Measurements from ENCODE around the gene CD9. TPM values are rescaled to one million over a fixed set of nuclear protein-coding genes. Genes with fewer than 3 reads are reported as not detected.
"Not testable (repeated sequence)": the region's sequence is repeated elsewhere in the genome, so short reads cannot be mapped to it uniquely, and the experiment has no call there.

Gene CD9, protein sequence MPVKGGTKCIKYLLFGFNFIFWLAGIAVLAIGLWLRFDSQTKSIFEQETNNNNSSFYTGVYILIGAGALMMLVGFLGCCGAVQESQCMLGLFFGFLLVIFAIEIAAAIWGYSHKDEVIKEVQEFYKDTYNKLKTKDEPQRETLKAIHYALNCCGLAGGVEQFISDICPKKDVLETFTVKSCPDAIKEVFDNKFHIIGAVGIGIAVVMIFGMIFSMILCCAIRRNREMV
- 1,000 to 10,000 TPM in 1 of 4 donors, 100 to 1,000 TPM in 3; 464 to 1,007 (median 773) TPM for total RNA-seq

DNA sequence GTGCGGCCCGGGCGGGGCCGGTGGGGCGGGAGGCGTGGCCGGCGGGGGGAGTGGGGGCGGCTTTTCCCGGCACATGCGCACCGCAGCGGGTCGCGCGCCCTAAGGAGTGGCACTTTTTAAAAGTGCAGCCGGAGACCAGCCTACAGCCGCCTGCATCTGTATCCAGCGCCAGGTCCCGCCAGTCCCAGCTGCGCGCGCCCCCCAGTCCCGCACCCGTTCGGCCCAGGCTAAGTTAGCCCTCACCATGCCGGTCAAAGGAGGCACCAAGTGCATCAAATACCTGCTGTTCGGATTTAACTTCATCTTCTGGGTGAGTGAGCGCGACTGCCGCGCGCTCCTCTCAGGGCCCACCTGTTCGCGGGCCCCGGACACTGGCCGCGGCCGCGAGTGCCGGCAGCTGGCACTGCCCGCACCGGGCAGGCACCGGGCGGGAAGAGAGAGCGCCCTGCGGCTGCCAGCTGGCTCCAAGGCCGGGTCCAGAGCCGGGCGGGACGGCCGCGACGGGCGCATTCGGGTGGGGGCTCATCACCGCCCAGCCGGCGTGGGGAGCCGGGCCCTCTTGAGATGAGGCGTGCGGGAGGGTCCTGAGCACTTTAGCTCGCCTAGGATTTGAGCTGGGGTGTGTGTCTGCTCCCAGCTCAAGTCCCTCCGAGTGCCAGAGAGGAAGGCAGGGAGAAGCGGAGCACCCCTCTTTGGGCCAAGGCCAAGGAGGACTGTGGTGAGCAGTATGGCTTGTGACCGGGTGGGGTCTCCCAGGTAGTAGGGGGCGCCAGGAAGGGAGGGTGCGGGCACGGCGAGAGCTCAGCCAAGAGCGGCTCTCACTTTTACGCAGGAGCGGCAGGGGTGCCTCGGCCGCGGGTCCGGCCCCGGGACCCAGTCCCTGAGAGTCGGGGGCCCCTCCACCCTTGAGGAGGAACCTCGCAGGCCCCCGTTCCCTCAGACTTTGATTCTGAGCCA, at the start of gene CD9:
Gene CD9, plus strand, starts transcription at position 145 of the 957 bp plus-strand sequence. Its CDS starts 100 bp downstream, at position 245.
- Histone ChIP-seq H3K9me3 (no peaks in the 10 kb centered on the region), H3K27ac (peak within 1 kb of the TSS; percentile 92 to 99 (median 97)), H3K4me3 (peak within 1 kb of the TSS; percentile 64 to 99 (median 88)), H3K36me3 (no peaks in the 10 kb centered on the region), H3K4me1 (peaks cover 40 to 89% (median 56%) of the 10 kb centered on the region in 3 donors), H3K27me3 (no peaks in the 10 kb centered on the region)
- no peak for DNase-seq
- intact Hi-C loops (cut with DNase I), result no loop called here
- 4 to 8% methylated on average over 8 to 16 of the region's 81 CpGs for WGBS, 2 donors
- TF ChIP-seq POLR2A (IDR thresholded peaks at IDR 0.05), result peak in 3 of 4 donors; percentile 20 to 91 (median 91)
- TF ChIP-seq, protein P1, sequence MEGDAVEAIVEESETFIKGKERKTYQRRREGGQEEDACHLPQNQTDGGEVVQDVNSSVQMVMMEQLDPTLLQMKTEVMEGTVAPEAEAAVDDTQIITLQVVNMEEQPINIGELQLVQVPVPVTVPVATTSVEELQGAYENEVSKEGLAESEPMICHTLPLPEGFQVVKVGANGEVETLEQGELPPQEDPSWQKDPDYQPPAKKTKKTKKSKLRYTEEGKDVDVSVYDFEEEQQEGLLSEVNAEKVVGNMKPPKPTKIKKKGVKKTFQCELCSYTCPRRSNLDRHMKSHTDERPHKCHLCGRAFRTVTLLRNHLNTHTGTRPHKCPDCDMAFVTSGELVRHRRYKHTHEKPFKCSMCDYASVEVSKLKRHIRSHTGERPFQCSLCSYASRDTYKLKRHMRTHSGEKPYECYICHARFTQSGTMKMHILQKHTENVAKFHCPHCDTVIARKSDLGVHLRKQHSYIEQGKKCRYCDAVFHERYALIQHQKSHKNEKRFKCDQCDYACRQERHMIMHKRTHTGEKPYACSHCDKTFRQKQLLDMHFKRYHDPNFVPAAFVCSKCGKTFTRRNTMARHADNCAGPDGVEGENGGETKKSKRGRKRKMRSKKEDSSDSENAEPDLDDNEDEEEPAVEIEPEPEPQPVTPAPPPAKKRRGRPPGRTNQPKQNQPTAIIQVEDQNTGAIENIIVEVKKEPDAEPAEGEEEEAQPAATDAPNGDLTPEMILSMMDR (IDR thresholded peaks at IDR 0.05), result peak in 1 of 6 experiments; percentile 7

DNA sequence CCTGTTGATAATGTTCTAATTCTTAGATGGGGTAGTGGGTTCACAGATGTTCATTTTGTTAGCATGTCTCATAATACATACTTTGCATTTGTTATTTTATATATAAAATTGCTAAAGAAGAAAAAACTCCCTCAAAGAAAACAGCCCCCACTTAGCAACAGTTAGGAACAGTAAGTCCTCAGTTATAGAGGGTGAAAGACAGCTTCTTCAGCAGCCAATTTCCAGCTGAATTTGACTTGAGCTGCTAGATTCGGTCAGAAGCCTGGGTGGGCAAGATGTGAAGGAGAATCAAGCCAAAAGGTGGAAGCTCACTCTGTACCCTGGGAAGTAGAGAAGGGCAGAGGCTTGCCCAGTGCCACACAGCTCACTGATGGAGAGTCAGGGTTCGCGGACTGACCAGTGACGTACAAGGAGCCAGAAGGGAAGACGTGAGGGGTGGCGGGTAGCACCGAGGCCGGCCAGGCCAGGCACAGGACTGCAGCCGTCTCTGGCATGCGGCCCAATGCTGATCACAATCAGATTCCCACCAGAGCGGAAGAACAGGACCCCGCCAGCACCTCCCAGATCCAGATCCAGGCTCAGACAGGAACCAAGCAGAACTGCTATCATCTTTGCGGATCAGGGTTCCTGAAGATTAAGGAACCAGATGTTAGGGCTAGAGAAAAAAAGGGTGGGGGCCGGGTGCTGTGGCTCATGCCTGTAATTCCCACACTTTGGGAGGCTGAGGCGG, 45.3 kb upstream of the CD9 start:
- intact Hi-C loops (cut with DNase I), result no loop called here
- no peak for TF ChIP-seq POLR2A (IDR thresholded peaks at IDR 0.05)
- no peaks in the 10 kb centered on the region for H3K9me3 ChIP-seq
- no peaks in the 10 kb centered on the region for H3K36me3 ChIP-seq
- peaks cover 0 to 10% (median 0%) of the 10 kb centered on the region in 3 donors for H3K4me1 ChIP-seq
- WGBS, 2 donors, result 71 to 76% methylated on average over 8 to 13 of the region's 15 CpGs
- no peak overlapping the region for H3K4me3 ChIP-seq
- H3K27me3 ChIP-seq, result no peaks in the 10 kb centered on the region
- peak overlapping the region in 2 of 4 donors; percentile 26 to 58 for H3K27ac ChIP-seq
- DNase-seq, result no peak

DNA sequence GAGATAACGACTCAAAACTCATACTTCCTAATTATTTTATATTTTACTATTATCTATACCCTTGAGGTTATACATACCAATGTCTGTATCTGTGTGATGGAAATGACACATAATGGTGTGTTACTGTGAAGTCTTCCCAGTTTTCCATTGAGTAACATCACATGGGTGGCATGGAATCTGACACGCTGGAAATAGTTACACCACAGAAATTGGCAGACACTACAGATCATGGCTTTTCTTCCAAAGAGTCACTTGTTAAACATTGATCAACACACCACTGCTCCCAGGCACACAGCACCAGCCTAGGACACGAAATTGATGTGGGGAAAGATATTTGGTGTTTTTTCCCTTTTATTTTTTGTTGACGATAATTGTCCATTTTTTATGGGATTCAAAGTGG, 42.7 kb upstream of the CD9 start:
- H3K36me3 ChIP-seq, result no peaks in the 10 kb centered on the region
- H3K4me3 ChIP-seq, result no peak overlapping the region
- no peak for DNase-seq
- H3K27ac ChIP-seq, result no peak overlapping the region
- 86 to 95% methylated on average over 4 of the region's 4 CpGs for WGBS, 2 donors
- H3K9me3 ChIP-seq, result no peaks in the 10 kb centered on the region
- no peaks in the 10 kb centered on the region for H3K27me3 ChIP-seq
- no peak for TF ChIP-seq POLR2A (IDR thresholded peaks at IDR 0.05)
- TF ChIP-seq, protein P1 (IDR thresholded peaks at IDR 0.05), result no peak
- intact Hi-C loops (cut with DNase I), result no loop called here
- peaks cover 0 to 7% (median 0%) of the 10 kb centered on the region in 3 donors for H3K4me1 ChIP-seq

DNA sequence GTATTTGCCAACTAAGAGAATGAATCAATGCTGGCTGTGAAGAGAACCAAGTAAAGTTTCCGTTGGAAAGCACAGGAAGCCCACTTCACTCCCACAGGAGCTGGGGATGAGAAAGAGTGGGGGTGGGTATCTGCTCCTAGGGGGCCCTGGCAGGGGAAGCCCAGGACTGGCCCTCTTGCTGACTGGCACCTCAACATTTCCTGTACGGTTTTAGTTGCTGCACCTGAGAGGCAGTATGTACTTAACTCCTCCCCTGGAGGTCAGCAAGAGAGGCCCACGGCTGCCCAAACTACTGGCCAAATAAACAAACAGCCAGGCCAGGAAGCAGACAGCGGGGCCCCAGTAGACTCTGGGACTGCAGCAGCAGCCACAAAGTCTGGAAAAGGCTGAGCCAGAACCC, 41.9 kb upstream of the CD9 start:
- TF ChIP-seq, protein P1 (IDR thresholded peaks at IDR 0.05), result no peak
- TF ChIP-seq POLR2A (IDR thresholded peaks at IDR 0.05), result no peak

DNA sequence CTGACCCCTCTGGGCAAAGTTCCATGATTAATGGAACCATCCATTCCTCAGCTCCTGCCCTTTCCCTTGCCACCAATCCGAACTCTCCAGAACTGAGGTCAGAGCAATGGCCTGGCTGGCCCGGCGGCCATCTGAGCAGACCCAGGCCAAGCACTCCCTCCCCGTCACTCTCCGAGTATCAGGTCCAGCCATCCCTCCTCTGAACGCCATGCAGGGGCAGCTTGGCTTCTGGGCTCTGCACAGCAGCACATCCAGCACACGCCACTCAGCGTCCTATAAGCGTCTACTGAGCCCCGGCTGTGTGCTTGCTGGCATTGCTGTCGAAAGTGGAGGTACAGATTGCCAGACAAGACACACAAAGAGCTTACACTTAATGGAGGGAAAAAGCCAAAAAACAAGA, 41.5 kb upstream of the CD9 start:
- H3K36me3 ChIP-seq, result no peaks in the 10 kb centered on the region
- H3K4me3 ChIP-seq, result no peak overlapping the region
- H3K27ac ChIP-seq, result no peak overlapping the region
- intact Hi-C loops (cut with DNase I), result no loop called here
- 86 to 93% methylated on average over 5 to 8 of the region's 11 CpGs for WGBS, 2 donors
- DNase-seq, result no peak
- H3K27me3 ChIP-seq, result no peaks in the 10 kb centered on the region
- H3K9me3 ChIP-seq, result no peaks in the 10 kb centered on the region
- H3K4me1 ChIP-seq, result peaks cover 0 to 7% (median 0%) of the 10 kb centered on the region in 3 donors
- TF ChIP-seq POLR2A (IDR thresholded peaks at IDR 0.05), result no peak
- TF ChIP-seq, protein P1 (IDR thresholded peaks at IDR 0.05), result no peak

More for the DNA sequence above, 41.9 kb upstream of the CD9 start:
- WGBS, 2 donors, result 50% methylated on average over 4 of the region's 4 CpGs
- Histone ChIP-seq H3K36me3 (no peaks in the 10 kb centered on the region), H3K9me3 (no peaks in the 10 kb centered on the region), H3K4me3 (no peak overlapping the region), H3K4me1 (peaks cover 0 to 7% (median 0%) of the 10 kb centered on the region in 3 donors), H3K27me3 (no peaks in the 10 kb centered on the region), H3K27ac (no peak overlapping the region)
- DNase-seq, result no peak
- intact Hi-C loops (cut with DNase I), result no loop called here

DNA sequence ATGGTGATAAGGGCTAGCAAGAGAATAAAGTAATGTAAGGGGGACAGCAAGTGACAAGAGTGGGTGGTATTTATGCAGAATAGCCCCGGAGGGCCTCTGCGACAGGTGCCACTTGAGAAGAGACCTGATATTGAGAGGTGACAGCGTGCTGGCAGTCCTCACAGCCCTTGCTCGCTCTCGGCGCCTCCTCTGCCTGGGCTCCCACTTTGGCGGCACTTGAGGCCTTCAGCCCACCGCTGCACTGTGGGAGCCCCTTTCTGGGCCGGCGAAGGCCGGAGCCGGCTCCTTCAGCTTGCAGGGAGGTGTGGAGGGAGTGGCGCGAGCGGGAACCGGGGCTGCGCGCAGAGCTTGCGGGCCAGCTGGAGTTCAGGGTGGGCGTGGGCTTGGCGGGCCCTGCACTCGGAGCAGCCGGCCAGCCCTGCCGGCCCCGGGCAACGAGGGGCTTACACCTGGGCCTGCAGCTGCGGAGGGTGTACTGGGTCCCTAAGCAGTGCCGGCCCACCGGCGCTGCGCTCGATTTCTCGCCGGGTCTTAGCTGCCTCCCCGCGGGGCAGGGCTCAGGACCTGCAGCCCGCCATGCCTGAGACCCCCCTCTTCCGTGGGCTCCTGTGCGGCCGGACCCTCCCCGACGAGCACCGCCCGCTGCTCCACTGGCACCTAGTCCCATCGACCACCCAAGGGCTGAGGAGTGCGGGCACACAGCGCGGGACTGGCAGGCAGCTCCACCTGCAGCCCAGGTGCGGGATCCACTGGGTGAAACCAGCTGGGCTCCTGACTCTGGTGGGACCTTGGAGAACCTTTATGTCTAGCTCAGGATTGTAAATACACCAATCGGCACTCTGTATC, 40.8 kb upstream of the CD9 start:
- H3K27me3 ChIP-seq; intact Hi-C loops (cut with DNase I); H3K27ac ChIP-seq; H3K4me3 ChIP-seq; DNase-seq; H3K36me3 ChIP-seq; H3K9me3 ChIP-seq; H3K4me1 ChIP-seq: not testable (repeated sequence)
- 92 to 95% methylated on average over 6 to 21 of the region's 50 CpGs for WGBS, 2 donors

DNA sequence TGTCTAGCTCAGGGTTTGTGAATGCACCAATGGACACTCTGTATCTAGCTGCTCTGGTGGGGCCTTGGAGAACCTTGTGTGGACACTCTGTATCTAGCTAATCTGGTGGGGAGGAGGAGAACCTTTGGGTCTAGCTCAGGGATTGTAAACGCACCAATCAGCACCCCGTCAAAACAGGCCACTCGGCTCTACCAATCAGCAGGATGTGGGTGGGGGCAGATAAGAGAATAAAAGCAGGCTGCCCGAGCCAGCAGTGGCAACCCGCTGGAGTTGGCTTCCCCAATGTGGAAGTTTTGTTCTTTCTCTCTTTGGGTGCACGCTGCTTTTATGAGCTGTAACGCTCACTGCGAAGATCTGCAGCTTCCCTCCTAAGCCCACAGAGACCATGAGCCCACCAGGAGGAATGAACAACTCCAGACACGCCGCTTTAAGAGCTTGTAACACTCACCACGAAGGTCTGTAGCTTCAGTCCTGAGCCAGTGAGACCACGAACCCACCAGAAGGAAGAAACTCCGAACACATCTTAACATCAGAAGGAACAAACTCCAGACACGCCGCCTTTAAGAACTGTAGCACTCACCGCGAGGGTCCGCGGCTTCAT, 40.1 kb upstream of the CD9 start:
- intact Hi-C loops (cut with DNase I); H3K36me3 ChIP-seq; DNase-seq; H3K27me3 ChIP-seq; H3K4me3 ChIP-seq; H3K9me3 ChIP-seq; H3K27ac ChIP-seq; H3K4me1 ChIP-seq: not testable (repeated sequence)
- 86 to 92% methylated on average over 14 to 17 of the region's 19 CpGs for WGBS, 2 donors

Measured in esophagus squamous epithelium (tissue), 5 donors.